AG09309 (cell line): ENCODE data around the gene ADPGK.
"Not testable (repeated sequence)": the region's sequence is repeated elsewhere in the genome, so short reads cannot be mapped to it uniquely, and the experiment has no call there.

Experiments
- DNase-seq: peaks from one replicate; pipeline ENCODE4 v3.0.0-alpha.2; 2010; ENCODE audit warnings: low read depth
- H3K4me3 ChIP-seq: 2 replicates; pipeline ENCODE4 v1.5.1; 2011; ENCODE audit warnings: mild to moderate bottlenecking, low read depth, low read length, moderate library complexity; ENCODE audit not compliant: control insufficient read depth
- TF ChIP-seq, protein P1 (sequence below): IDR thresholded peaks from 2 replicates; pipeline ENCODE4 v1.5.1; 2011; ENCODE audit warnings: mild to moderate bottlenecking, low read depth, low read length, inconsistent platforms; ENCODE audit not compliant: insufficient read depth, control insufficient read depth; ENCODE audit errors: missing control alignments

Gene ADPGK

DNA sequence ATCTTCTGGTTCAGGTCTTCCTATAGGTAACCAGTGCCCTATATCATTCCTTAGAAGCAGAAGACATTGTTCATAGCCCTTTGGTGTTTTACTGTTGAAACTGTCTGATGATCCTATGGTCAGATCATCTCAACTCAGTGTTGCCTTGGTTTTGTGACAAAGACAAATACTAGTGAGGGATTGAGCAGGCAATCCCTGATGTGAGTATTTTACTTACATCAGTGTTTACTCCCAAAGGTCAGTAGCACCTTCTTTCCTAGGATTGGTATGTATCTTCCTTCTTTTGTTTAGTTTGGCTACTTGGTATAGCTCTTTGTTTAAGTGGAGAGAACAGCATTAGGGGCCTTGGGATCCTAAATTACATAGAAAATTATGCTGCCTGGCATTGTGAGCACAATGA, 56.4 kb downstream of the ADPGK start:
- H3K4me3 ChIP-seq, result no peak overlapping the region
- DNase-seq, result no peak
- TF ChIP-seq, protein P1, sequence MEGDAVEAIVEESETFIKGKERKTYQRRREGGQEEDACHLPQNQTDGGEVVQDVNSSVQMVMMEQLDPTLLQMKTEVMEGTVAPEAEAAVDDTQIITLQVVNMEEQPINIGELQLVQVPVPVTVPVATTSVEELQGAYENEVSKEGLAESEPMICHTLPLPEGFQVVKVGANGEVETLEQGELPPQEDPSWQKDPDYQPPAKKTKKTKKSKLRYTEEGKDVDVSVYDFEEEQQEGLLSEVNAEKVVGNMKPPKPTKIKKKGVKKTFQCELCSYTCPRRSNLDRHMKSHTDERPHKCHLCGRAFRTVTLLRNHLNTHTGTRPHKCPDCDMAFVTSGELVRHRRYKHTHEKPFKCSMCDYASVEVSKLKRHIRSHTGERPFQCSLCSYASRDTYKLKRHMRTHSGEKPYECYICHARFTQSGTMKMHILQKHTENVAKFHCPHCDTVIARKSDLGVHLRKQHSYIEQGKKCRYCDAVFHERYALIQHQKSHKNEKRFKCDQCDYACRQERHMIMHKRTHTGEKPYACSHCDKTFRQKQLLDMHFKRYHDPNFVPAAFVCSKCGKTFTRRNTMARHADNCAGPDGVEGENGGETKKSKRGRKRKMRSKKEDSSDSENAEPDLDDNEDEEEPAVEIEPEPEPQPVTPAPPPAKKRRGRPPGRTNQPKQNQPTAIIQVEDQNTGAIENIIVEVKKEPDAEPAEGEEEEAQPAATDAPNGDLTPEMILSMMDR, result no peak

DNA sequence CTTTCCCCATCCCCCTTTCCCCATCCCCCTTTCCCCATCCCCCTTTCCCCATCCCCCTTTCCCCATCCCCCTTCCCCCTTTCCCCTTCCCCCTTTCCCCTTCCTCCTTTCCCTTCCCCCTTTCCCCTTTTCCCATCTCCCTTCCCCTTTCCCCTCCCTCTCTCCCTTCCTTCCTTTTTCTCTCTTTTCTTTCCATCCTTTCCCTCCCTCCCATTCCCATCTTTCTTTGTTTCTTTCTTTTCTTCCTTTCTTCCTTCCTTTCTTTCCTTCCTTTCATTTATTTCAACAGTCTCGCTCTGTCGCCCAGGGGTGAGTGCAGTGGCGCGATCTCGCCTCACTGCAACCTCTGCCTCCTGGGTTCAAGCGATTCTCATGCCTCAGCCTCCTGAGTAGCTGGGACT, 57.7 kb downstream of the ADPGK start:
- not testable (repeated sequence) for DNase-seq

DNA sequence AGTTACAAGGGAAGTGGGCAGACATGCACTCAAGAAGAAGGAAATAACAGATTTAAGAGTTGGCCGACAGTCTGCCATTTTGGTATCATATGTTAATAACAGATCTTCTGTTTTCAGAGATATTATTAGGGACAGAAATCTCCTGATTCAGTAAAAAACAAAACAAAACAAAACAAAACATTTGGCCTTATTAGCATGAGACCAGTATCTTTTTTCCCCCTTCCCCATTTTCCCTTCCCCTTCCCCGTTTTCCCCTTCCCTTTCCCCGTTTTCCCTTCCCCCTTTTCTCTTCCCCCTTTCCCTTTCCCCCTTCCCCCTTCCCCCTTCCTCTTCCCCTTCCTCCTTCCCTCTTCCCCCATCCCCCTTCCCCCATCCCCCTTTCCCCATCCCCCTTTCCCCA, 58.1 kb downstream of the ADPGK start:
- no peak overlapping the region for H3K4me3 ChIP-seq
- TF ChIP-seq, protein P1, result no peak
- no peak for DNase-seq

More for the DNA sequence above, 57.7 kb downstream of the ADPGK start:
- H3K4me3 ChIP-seq, result not testable (repeated sequence)

DNA sequence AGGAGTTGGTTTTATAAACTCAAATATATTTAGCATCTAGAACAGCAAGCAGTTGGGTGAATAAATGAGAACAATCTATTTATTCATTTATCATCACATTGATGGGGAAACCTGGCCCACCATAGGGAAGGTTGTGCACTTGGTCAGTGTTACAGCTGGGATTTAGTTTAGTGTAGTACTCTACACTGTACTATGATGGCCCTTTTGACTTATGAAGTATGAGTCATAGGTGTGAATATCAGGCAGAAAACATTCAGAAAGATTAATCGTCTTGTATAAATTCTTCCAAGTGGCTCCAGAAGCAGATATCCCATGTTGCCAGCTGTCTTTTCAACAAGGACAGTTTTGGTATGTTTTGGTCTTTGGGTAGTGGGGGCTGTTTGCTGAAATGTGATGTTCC, 59.5 kb downstream of the ADPGK start:
- TF ChIP-seq, protein P1, result no peak
- no peak overlapping the region for H3K4me3 ChIP-seq
- no peak for DNase-seq

DNA sequence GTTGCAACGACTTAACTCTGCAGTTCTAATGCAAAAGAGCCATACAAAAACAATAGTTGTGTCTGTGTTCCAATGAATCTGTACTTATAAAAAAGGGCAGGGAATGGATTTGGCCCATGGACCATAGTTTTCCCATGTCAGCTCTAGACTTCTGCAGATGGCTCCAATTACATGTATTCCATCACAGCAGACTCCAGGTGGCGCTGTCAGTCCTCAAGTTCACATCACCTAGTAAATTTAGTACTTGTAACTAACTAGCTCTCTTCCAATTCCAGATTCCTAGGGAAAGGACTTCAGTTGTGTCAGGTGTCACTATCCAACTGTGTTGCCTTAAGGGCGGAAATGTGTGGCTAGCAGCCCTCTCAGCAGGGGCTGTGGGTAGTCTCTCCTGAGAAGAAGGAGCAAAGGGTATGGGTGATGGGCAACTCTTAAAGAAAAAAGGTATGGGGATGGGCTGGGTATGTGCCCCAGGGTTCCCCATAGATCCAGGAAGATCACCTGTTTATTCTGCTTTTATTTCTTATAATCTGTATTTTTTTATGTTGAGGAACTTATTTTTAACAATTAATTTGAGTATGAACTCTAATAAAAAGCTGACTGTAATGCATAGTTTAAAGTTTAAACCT, 61.4 kb downstream of the ADPGK start:
- TF ChIP-seq, protein P1, result peak; percentile 76
- H3K4me3 ChIP-seq, result no peak overlapping the region
- peak; percentile 51 for DNase-seq

DNA sequence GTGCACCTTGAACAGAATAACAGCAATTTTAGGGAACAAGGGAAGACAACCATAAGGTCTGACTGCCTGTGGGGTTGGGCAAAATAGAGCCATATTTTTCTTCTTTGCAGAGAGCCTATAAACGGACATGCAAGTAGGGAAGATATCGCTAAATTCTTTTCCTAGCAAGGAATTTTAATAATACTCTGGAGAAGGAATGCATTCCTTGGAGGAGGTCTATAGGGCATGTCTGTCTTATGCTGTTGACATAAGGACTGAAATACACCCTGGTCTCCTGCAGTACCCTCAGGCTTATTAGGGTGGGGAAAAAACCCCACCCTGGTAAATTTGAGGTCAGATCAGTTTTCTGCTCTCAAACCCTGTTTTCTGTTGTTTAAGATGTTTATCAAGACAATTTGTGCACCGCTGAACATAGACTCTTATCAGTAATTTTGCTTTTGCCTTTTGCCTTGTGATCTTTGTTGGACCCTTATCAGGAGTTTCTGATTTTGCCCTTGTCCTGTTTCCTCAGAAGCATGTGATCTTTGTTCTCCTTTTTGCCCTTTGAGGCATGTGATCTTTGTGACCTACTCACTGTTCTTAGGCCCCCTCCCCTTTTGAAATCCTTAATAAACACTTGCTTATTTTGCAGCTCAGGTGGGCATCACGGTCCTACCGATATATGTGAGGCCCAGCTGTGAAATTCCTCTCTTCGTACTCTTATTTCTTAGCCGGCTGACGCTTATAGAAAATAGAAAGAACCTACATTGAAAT, 74.8 kb downstream of the ADPGK start:
- DNase-seq, H3K4me3 ChIP-seq: not testable (repeated sequence)

DNA sequence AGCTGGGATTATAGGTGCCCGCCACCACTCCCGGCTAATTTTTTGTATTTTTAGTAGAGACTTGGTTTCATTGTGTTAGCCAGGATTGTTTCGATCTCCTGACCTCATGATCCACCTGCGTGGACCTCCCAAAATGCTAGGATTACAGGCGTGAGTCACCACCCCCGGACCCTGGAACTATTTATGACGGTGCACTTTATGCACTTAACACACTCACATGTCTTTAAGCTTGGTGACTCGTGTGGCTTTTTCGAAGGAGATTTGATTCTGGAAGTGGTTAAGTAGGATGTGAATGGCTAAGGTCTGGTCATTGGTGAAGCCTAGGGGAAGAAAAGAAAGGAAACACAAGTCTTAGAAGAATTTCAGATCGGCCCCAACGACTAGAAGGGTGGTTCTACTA, 77.3 kb downstream of the ADPGK start:
- TF ChIP-seq, protein P1, result no peak
- no peak overlapping the region for H3K4me3 ChIP-seq
- DNase-seq, result no peak
